Omental fat pad (tissue), 4 donors: ENCODE measurements around the gene TBC1D2. TPM values are rescaled to one million over a fixed set of nuclear protein-coding genes. Genes with fewer than 3 reads are reported as not detected.

Source experiments
- ATAC-seq: fragments of 150-250 bp; one replicate; pipeline ENCODE4 v1.9.1; 2016; ENCODE audit warnings: mild to moderate bottlenecking, moderate library complexity; ENCODE audit not compliant: low FRiP score
- DNase-seq: peaks from one replicate; pipeline ENCODE4 v3.0.0-alpha.2; 2019; ENCODE audit warnings: low spot score
- total RNA-seq, 4 donors: library from RNA; depleted of rRNA; stranded (reverse); fragments of >200 nt; gene quantifications; one replicate each; pipeline ENCODE4 v1.1.0, GENCODE V29; 2016
- TF ChIP-seq, protein P1 (sequence below), 3 donors: fragments of 450-650 bp; IDR thresholded peaks; one replicate each; pipeline ENCODE4 v1.5.1; 2016 to 2017; ENCODE audit warnings: antibody characterized with exemption in 3 of 3, mild to moderate bottlenecking in 3 of 3, moderate library complexity in 2 of 3

The TBC1D2 gene
- total RNA-seq, 4 donors from 2014 or later, result 7.6 to 37.9 (median 12.4) TPM

DNA sequence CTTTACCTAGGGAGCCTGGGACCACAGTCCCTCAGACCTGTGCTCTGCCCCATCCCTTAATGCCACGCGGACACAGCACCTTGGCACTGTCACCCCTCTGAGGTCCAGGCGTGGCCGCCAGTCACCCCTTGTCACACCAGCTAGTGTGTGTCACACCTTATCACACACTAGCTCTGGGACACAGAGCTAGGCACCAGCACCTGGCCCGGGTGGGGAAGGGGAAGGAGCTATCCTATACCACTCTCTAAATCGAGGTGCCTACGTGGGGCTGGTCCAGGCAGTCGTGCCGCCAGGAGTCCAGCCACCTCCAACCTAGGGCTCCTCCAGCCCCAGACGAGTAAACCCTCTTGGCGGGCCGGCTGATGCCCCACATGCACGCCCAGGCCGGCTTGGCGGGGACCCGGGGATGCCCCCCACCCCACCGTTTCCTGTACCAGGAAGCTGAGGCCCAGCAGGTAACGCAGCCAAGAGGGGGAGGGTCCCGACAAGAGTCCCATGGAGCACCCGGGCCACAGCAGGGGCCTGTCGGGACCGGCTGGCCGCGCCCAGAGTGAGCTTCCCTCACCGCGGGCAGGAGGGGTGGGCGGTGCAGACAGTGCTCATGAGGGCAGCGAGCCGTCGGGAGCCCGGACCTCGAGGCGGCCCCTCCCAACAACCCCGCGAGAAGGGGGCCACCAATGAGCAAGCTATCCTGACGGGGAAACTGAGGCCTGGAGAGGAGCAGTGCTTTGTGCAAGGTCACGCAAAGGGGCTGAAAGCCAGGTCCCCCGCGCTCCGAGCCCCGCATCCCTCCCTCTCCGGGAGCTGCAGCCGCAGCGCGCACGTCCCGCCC lies 63.6 kb downstream of the TBC1D2 start:
- ATAC-seq (no peak), DNase-seq (no peak)
- TF ChIP-seq, protein P1, sequence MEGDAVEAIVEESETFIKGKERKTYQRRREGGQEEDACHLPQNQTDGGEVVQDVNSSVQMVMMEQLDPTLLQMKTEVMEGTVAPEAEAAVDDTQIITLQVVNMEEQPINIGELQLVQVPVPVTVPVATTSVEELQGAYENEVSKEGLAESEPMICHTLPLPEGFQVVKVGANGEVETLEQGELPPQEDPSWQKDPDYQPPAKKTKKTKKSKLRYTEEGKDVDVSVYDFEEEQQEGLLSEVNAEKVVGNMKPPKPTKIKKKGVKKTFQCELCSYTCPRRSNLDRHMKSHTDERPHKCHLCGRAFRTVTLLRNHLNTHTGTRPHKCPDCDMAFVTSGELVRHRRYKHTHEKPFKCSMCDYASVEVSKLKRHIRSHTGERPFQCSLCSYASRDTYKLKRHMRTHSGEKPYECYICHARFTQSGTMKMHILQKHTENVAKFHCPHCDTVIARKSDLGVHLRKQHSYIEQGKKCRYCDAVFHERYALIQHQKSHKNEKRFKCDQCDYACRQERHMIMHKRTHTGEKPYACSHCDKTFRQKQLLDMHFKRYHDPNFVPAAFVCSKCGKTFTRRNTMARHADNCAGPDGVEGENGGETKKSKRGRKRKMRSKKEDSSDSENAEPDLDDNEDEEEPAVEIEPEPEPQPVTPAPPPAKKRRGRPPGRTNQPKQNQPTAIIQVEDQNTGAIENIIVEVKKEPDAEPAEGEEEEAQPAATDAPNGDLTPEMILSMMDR (IDR thresholded peaks at IDR 0.05), result no peak

GRCh38 chr9:98191181-98191608 lies 64.3 kb downstream of the TBC1D2 start:
- DNase-seq, result no peak
- no peak for ATAC-seq
- TF ChIP-seq, protein P1 (IDR thresholded peaks at IDR 0.05), result no peak

- TF ChIP-seq, protein P1 (IDR thresholded peaks at IDR 0.05), result no peak
- DNase-seq (no peak), ATAC-seq (no peak)
These were observed 64.7 kb downstream of the TBC1D2 start for GRCh38 chr9:98190757-98191105.

DNA sequence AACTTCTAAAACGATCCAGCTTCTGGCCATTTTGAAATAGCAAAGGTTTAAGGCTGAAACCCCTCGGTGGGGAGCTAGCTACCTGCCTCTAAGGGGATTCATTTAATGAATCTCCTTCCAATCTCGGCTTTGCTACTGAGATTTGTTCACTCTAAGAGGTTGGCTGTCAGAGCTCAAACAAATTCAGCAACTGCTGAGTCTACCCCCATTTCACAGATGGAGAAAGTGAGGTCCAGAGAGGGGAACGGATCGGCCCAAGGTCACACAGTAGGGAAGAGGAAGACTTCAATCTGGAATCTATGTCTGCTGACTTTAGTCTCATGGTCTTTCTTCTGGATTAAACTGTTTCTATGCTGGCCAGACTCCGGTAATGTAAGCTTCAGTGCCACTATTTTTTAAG lies 66.0 kb downstream of the TBC1D2 start:
- DNase-seq (no peak), ATAC-seq (no peak)
- TF ChIP-seq, protein P1 (IDR thresholded peaks at IDR 0.05), result no peak

DNA sequence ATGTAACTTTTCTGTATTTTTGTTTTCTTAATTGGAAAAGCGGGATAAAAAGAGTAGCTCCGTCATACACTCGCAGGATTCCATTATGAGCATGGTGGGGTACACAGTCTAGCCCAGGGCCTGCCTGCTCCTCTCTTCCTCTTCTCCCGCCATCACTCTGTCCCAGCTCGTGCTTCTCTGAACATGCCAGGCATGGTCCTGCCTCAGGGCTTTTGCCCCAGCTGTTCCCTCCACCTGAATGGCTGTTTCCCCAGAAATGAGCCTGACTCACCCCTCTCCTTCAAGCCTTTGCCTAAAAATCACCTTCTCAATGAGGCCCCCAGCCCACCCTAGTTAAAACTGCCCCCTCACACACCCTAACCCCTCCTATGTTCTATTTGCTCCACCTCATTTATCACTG lies 67.5 kb downstream of the TBC1D2 start:
- TF ChIP-seq, protein P1 (IDR thresholded peaks at IDR 0.05), result no peak
- DNase-seq (no peak), ATAC-seq (no peak)

- no peak for ATAC-seq
- TF ChIP-seq, protein P1 (IDR thresholded peaks at IDR 0.05), result no peak
- DNase-seq, result no peak
These were observed 69.2 kb downstream of the TBC1D2 start for GRCh38 chr9:98186236-98186635.

DNA sequence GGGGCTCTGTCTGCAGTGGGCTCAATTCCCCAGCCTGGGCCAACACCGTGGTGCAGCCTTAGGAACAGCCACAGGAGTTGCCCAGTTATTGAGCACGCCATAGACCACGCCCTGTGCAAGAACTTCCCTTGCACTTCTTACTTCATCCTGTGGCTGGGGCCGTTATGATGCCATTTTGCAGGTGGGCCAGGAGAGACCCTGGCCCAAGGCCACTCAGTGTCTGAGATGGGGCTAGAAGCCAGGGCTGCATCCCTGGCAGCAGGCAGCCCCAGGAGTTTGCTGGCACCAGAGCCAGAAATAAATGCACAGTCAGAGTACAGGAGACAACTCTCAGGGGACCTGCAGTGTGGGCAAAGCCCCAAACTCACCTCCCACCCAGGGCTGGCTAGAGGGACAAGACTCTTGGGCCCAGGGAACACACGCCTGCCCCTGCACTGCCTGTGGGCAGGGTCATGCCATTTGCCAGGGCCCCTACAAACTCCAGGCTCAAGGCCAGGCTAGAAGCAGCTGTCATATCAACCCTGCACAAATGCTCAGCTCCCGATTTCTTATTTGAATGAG lies 69.8 kb downstream of the TBC1D2 start:
- TF ChIP-seq, protein P1 (IDR thresholded peaks at IDR 0.05), result no peak
- ATAC-seq (no peak), DNase-seq (no peak)
